ENCODE data around the gene CFAP300.

Gene CFAP300

GRCh38 chr11:102062106-102062505 lies 14.9 kb downstream of the CFAP300 start:
- Histone ChIP-seq H3K4me3 (ENCODE audit: low read length) (no peak overlapping the region), H3K9me3 (ENCODE audit: insufficient read depth, low read length) (no peaks in the 10 kb centered on the region), H3K79me2 (ENCODE audit: low read length) (no peaks in the 10 kb centered on the region), H3K27ac (ENCODE audit: low read length) (no peak overlapping the region), H3K36me3 (replicated peaks; ENCODE audit: low read depth, low read length) (no peaks in the 10 kb centered on the region), H4K20me1 (ENCODE audit: insufficient read depth, low read length) (no peaks in the 10 kb centered on the region), H3K9ac (ENCODE audit: low read length) (no peak overlapping the region), H3K27me3 (ENCODE audit: low read depth, low read length) (no peaks in the 10 kb centered on the region), H3K4me2 (ENCODE audit: low read length) (no peak overlapping the region), H3K4me1 (ENCODE audit: low read length) (no peaks in the 10 kb centered on the region), H2AFZ (ENCODE audit: low read depth, low read length) (no peak overlapping the region)
- no peak for TF ChIP-seq EZH2phosphoT487 (IDR thresholded peaks at IDR 0.05; ENCODE audit: low read depth)
- no peak for TF ChIP-seq CTCF (IDR thresholded peaks at IDR 0.05; ENCODE audit: low read depth, low read length)

DNA sequence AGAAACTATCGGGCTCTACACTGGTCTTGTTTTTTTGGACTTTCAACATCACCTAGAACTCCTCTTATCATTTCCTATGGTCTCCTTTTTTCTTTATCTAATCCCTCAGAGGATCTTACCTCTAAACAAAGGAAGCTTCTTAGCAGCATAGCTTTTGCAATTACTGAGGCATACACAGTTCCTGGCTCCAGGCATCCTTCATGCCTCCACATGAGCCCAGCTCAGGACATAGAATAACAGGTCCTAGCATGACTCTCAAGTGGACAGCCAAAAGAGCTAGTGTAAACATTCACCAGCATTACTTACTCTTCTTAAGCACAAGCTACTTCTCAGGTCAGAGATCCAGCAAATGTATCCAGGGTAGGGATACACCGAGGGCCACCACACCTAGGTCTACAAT lies 17.1 kb downstream of the CFAP300 start:
- no peaks in the 10 kb centered on the region for H3K27me3 ChIP-seq (ENCODE audit: low read depth, low read length)
- no peak overlapping the region for H3K27ac ChIP-seq (ENCODE audit: low read length)
- no peaks in the 10 kb centered on the region for H4K20me1 ChIP-seq (ENCODE audit: insufficient read depth, low read length)
- no peak overlapping the region for H2AFZ ChIP-seq (ENCODE audit: low read depth, low read length)
- no peaks in the 10 kb centered on the region for H3K79me2 ChIP-seq (ENCODE audit: low read length)
- H3K9me3 ChIP-seq (ENCODE audit: insufficient read depth, low read length) = no peaks in the 10 kb centered on the region
- H3K4me2 ChIP-seq (ENCODE audit: low read length) = no peak overlapping the region
- H3K4me1 ChIP-seq (ENCODE audit: low read length) = no peaks in the 10 kb centered on the region
- TF ChIP-seq CTCF (IDR thresholded peaks at IDR 0.05; ENCODE audit: low read depth, low read length) (no peak), EZH2phosphoT487 (IDR thresholded peaks at IDR 0.05; ENCODE audit: low read depth) (no peak)
- H3K9ac ChIP-seq (ENCODE audit: low read length) = no peak overlapping the region
- H3K4me3 ChIP-seq (ENCODE audit: low read length) = no peak overlapping the region
- H3K36me3 ChIP-seq (replicated peaks; ENCODE audit: low read depth, low read length) = no peaks in the 10 kb centered on the region

DNA sequence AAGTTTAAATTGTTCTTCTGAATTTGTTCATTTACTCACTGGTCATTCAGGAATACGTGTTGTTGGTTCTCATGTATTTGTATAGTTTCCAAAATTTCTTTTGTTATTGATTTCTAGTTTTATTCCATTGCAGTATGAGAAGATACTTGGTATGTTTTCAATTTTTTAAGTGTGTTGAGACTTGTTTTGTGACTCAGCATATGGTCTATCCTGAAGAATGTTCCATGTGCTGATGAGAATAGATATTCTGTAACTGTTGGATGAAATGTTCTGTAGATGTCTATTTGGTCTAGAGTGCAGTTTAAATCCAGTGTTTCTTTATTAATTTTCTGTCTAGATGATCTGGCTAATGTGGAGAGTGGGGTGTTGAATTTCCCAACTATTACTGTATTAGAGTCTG lies 23.5 kb downstream of the CFAP300 start:
- Histone ChIP-seq H3K27ac (ENCODE audit: low read length) (no peak overlapping the region), H3K27me3 (ENCODE audit: low read depth, low read length) (no peaks in the 10 kb centered on the region), H3K4me1 (ENCODE audit: low read length) (no peaks in the 10 kb centered on the region), H3K79me2 (ENCODE audit: low read length) (no peaks in the 10 kb centered on the region), H2AFZ (ENCODE audit: low read depth, low read length) (no peak overlapping the region), H4K20me1 (ENCODE audit: insufficient read depth, low read length) (no peaks in the 10 kb centered on the region), H3K36me3 (replicated peaks; ENCODE audit: low read depth, low read length) (no peaks in the 10 kb centered on the region), H3K4me2 (ENCODE audit: low read length) (no peak overlapping the region), H3K9me3 (ENCODE audit: insufficient read depth, low read length) (peaks cover 4% of the 10 kb centered on the region; the same call in 1 of the 2 replicates), H3K9ac (ENCODE audit: low read length) (no peak overlapping the region), H3K4me3 (ENCODE audit: low read length) (no peak overlapping the region)
- TF ChIP-seq EZH2phosphoT487 (IDR thresholded peaks at IDR 0.05; ENCODE audit: low read depth) = no peak
- no peak for TF ChIP-seq CTCF (IDR thresholded peaks at IDR 0.05; ENCODE audit: low read depth, low read length)

DNA sequence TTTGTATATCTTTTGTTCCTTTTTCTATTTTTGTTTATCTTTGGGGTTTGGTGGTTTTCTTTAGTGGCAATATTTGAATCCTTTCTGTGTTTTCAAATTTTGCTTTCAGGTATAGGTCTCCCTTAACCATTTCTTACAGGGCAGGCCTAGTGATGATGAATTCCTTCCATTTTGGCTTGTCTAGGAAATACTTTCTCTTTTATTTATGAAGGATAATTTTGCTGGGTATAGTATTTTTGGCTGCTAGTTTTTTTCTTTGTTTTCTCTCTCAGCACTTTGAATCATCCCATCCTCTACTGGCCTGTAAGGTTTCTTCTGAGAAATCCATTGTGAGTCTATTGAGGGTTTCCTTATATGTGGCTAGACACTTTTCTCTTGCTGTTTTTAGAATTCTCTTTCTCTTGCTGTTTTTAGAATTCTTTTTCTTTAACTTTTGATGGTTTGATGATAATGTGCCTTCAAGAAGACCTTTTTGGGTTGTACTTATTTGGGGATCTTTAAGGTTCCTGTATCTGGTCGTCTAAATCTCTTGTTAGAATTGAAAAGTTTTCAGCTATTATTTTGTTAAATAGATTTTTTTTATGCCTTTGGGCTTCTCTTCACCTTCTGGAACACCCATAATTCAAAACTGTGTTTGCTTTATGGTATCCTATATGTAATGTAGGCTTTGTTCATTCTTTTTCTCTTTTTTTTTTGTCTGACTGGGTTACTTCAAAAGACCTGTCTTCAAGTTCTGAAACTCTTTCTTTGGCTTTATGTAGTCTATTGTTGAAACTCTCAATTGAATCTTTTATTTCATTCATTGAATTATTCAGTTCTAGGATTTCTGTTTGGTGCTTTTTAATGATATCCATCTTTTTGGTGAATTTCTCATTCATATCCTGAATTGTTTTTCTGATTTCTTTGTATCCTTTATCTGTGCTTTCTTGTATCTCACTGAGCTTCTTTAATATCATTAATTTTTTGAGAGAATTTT lies 24.5 kb downstream of the CFAP300 start:
- Histone ChIP-seq H3K36me3 (replicated peaks; ENCODE audit: low read depth, low read length) (no peaks in the 10 kb centered on the region), H2AFZ (ENCODE audit: low read depth, low read length) (no peak overlapping the region), H3K9ac (ENCODE audit: low read length) (no peak overlapping the region), H3K4me2 (ENCODE audit: low read length) (no peak overlapping the region), H3K27ac (ENCODE audit: low read length) (no peak overlapping the region), H3K9me3 (ENCODE audit: insufficient read depth, low read length) (peaks cover 4% of the 10 kb centered on the region; the same call in 1 of the 2 replicates), H3K4me3 (ENCODE audit: low read length) (no peak overlapping the region), H3K4me1 (ENCODE audit: low read length) (no peaks in the 10 kb centered on the region), H4K20me1 (ENCODE audit: insufficient read depth, low read length) (no peaks in the 10 kb centered on the region), H3K79me2 (ENCODE audit: low read length) (no peaks in the 10 kb centered on the region), H3K27me3 (ENCODE audit: low read depth, low read length) (no peaks in the 10 kb centered on the region)
- TF ChIP-seq EZH2phosphoT487 (IDR thresholded peaks at IDR 0.05; ENCODE audit: low read depth) (no peak), CTCF (IDR thresholded peaks at IDR 0.05; ENCODE audit: low read depth, low read length) (no peak)
